LNCAP (cell line): Measurements from ENCODE around the gene RBM43.

ENCODE experiments used
- CTCF ChIP-seq: fragments of 450-650 bp; IDR thresholded peaks from 2 replicates; pipeline ENCODE4 v1.5.1; 2017; ENCODE audit warnings: mild to moderate bottlenecking

Gene RBM43

DNA sequence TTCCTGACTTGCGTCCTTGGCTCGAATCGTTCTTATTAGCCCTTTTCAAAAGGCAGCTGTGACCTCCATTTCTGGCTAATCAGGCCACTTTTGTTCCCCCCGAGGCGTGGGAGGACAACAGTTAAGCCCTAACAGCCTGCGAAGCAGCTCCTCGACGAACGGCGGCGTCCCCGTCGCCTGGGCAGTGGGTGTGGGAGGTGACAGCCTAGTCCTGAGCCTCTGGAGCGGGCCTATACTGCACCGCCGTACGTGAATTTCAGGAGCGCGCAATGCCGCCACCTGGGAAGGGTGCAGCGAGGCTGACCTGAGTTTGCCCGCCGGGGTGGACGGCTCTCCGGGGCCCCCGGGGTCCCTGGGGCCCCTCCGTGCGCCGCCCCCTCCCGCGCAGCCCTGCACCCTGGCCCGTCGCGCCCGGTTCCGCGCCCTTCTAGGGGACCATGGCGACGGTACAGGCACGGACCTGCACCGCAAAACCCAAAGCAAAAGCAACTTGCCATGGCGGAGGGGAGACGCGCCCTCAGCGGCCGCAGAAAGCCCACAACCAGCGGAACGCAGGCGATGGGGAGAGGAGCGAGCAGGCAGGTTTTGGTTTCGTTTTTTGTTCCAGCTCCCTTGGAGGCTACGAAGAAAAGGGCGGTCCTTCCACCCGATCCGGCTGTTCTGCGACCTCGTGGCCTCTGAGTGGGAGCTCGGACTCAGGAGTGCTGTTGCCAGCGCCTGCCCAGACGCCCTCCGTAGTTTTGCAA is at the start of gene RBM43:
TSS of gene RBM43 (minus strand) at position 633 of the 746 bp plus-strand sequence. CDS start at position 497, 136 bp downstream.
- no peak for TF ChIP-seq CTCF

- TF ChIP-seq CTCF, result no peak
These were observed 45.0 kb upstream of the RBM43 start for GRCh38 chr2:151306621-151307020.

DNA sequence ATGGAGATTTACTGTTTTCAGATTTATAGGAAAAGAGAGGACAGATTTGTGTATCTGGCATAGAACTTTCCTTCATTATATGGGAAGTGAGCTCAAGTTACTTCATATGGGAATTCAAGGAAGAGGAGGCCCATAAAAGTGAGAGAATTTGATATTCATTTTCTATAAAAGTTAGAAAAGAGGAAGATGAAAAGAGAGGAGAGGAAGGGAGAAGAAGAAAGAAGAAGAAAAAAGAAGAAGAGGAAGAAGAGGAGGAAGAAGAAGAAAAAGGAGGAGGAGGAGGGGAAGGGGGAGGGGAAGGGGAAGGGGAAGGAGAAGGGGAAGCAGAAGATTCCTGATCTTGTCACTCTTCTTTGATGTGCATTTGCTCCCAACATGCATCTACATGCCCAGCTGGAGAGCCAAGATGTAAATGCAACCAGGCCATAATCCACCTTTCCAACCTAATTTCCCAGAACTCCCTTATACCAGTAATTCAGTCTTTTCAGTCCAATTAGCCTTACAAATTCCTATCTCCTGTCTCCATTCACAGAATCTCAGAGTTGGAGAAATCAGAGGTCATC is 43.5 kb upstream of the RBM43 start:
- no peak for TF ChIP-seq CTCF

GRCh38 chr2:151302879-151303278 is 41.2 kb upstream of the RBM43 start:
- TF ChIP-seq CTCF, result no peak

DNA sequence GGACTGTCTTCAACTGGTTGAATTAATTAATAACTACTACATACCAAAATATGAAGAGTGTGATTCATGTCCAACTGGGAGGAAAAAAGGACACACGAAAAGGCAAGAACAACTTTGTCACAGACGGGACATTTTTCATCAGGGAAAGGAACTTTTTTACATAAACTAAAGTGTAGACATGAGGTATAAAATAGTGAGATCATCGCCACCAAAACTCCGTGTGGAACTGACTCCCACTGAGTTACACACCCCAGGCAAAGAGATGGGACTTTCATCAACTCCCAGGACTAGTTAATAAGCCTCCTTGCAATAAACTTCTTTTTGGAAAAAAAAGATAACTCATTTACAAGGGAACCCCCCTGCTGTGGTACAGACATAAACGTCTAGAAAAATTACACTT is 40.7 kb upstream of the RBM43 start:
- TF ChIP-seq CTCF, result no peak

DNA sequence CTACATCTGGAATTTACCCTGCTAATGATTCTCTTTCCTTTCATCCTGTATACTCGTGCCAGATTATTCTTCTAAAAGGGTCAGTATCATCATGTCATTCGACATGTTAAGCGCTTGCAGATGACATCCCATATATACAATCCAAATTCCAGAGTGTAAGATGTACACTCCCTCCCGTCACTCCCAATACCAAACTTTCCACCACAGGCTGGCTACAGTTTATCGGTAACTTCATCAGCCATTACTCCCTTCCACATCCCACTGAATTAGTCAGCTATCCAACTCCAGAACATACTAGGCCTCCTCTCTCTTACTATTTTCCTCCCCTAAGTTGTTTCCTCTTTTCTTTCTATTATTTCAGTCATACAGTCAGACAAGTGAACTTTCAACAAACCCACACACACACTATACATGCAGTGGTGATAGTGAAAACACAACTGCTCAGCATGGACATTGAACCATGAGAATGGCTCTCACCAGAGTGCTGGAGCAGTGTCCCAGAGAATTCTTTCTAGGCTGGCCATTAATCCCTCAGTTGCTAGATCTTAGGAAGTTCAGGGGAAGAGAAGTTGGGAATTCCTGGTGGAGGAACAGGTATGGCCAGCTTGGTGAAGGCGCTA is 38.4 kb upstream of the RBM43 start:
- no peak for TF ChIP-seq CTCF

- no peak for TF ChIP-seq CTCF
These were observed 36.2 kb upstream of the RBM43 start for GRCh38 chr2:151297882-151298281.
